Osteoblast (primary cell): Measurements from ENCODE around the gene KCTD16. TPM values are rescaled to one million over a fixed set of nuclear protein-coding genes. Genes with fewer than 3 reads are reported as not detected.

Experiments
- DNase-seq: peaks from one replicate; pipeline ENCODE4 v3.0.0; 2011; ENCODE audit warnings: low spot score, mixed read lengths; ENCODE audit not compliant: insufficient read length; ENCODE audit errors: missing footprints
- H2AFZ ChIP-seq: 2 replicates; pipeline ENCODE4 v1.6.0; 2011; ENCODE audit warnings: mild to moderate bottlenecking, low read length
- H3K27ac ChIP-seq: 2 replicates; pipeline ENCODE4 v1.5.1; 2011; ENCODE audit warnings: mild to moderate bottlenecking, low read depth, low read length, moderate library complexity
- H3K27me3 ChIP-seq: 2 replicates; pipeline ENCODE4 v1.6.0; 2012; ENCODE audit warnings: mild to moderate bottlenecking, control low read depth, inconsistent platforms, low read length, moderate library complexity; ENCODE audit not compliant: insufficient read depth
- H3K36me3 ChIP-seq: 2 replicates; pipeline ENCODE4 v1.5.1; 2011; ENCODE audit warnings: mild to moderate bottlenecking, low read length, control low read depth, moderate library complexity; ENCODE audit not compliant: insufficient read depth
- H3K4me1 ChIP-seq: 2 replicates; pipeline ENCODE4 v1.5.1; 2011; ENCODE audit warnings: mild to moderate bottlenecking, low read length, control low read depth, moderate library complexity; ENCODE audit not compliant: insufficient read depth
- H3K4me2 ChIP-seq: 2 replicates; pipeline ENCODE4 v1.6.0; 2011; ENCODE audit warnings: mild to moderate bottlenecking, low read length; ENCODE audit not compliant: insufficient read depth
- H3K4me3 ChIP-seq: fragments of 200-600 bp; sonication (generic); 3 replicates; pipeline ENCODE4 v1.5.1; 2012; ENCODE audit warnings: mild to moderate bottlenecking, low read length, inconsistent platforms; ENCODE audit not compliant: insufficient read depth
- H3K79me2 ChIP-seq: 2 replicates; pipeline ENCODE4 v1.6.0; 2012; ENCODE audit warnings: mild to moderate bottlenecking, low read length, control low read depth, inconsistent platforms; ENCODE audit not compliant: insufficient read depth
- H3K9me3 ChIP-seq: 2 replicates; pipeline ENCODE4 v1.5.1; 2011; ENCODE audit warnings: low read depth, low read length, control low read depth
- H4K20me1 ChIP-seq: 2 replicates; pipeline ENCODE4 v1.6.0; 2012; ENCODE audit warnings: mild to moderate bottlenecking, low read length, control low read depth; ENCODE audit not compliant: insufficient read depth
- CTCF ChIP-seq: IDR thresholded peaks from 2 replicates; pipeline ENCODE4 v1.5.1; 2011; ENCODE audit warnings: mild to moderate bottlenecking, low read depth, low read length, moderate library complexity; ENCODE audit errors: extremely low read depth
- total RNA-seq: library from RNA; depleted of rRNA; stranded (reverse); fragments of >200 nt; gene quantifications from 2 replicates; pipeline ENCODE4 v1.2.3, GENCODE V29; 2012

Gene KCTD16
- total RNA-seq, 1 donor, result 3.6 TPM

DNA sequence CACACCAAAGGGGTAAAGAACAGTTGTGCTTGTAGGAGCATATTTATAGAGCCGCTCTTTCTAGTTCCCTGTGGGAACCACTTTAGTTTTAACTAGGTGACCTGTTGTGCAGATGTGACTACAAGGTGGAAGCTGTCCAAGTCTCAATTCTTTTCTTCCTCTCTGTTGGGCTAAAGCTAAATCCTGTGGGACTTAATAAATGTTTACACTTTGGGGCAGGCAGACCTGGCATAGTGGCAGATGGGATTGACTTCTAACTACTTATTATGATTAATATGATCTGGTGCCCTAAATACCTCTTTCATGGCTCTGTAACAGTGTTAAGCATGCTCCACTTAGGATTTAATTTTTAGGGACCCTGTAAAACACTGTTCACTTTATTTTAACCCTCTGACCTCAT lies 265.3 kb downstream of the KCTD16 start:
- H3K36me3 ChIP-seq, result no peaks in the 10 kb centered on the region
- H4K20me1 ChIP-seq, result no peaks in the 10 kb centered on the region
- no peak overlapping the region for H2AFZ ChIP-seq
- H3K4me3 ChIP-seq, result no peak overlapping the region
- no peak for TF ChIP-seq CTCF
- no peaks in the 10 kb centered on the region for H3K79me2 ChIP-seq
- H3K4me1 ChIP-seq, result no peaks in the 10 kb centered on the region
- no peaks in the 10 kb centered on the region for H3K9me3 ChIP-seq
- DNase-seq, result no peak
- H3K27me3 ChIP-seq, result no peaks in the 10 kb centered on the region
- H3K27ac ChIP-seq, result no peak overlapping the region
- H3K4me2 ChIP-seq, result no peak overlapping the region

DNA sequence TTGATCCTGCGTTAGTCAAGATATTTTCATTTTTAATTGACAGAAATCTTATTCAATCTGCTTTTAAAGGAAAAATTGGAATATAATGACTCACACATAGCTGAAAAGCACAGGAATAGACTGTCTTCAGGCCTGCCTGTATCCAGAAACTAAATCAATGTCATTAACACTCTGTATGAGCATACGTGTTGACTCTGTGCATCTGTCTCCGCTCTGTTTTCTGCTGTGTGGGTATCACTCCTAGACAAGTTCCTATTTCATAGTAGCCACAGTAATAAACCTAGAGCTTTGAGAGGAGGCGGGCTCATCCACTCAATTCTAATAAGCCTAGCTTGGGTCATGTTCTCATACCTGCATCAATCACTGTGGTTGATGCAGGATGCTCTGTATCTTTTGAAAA lies 267.6 kb downstream of the KCTD16 start:
- no peak overlapping the region for H3K4me3 ChIP-seq
- H3K9me3 ChIP-seq, result no peaks in the 10 kb centered on the region
- TF ChIP-seq CTCF, result no peak
- no peak for DNase-seq
- no peaks in the 10 kb centered on the region for H3K27me3 ChIP-seq
- no peaks in the 10 kb centered on the region for H3K79me2 ChIP-seq
- H3K27ac ChIP-seq, result no peak overlapping the region
- H3K4me2 ChIP-seq, result no peak overlapping the region
- H4K20me1 ChIP-seq, result no peaks in the 10 kb centered on the region
- H2AFZ ChIP-seq, result no peak overlapping the region
- H3K4me1 ChIP-seq, result no peaks in the 10 kb centered on the region
- no peaks in the 10 kb centered on the region for H3K36me3 ChIP-seq

- H3K4me3 ChIP-seq, result no peak overlapping the region
- H3K4me1 ChIP-seq, result no peaks in the 10 kb centered on the region
- TF ChIP-seq CTCF, result no peak
- H3K27ac ChIP-seq, result no peak overlapping the region
- no peaks in the 10 kb centered on the region for H4K20me1 ChIP-seq
- H2AFZ ChIP-seq, result no peak overlapping the region
- no peak overlapping the region for H3K4me2 ChIP-seq
- H3K27me3 ChIP-seq, result no peaks in the 10 kb centered on the region
- H3K79me2 ChIP-seq, result no peaks in the 10 kb centered on the region
- DNase-seq, result no peak
- H3K36me3 ChIP-seq, result no peaks in the 10 kb centered on the region
- H3K9me3 ChIP-seq, result no peaks in the 10 kb centered on the region
Observed at GRCh38 chr5:144448457-144448856, 277.8 kb downstream of the KCTD16 start.

DNA sequence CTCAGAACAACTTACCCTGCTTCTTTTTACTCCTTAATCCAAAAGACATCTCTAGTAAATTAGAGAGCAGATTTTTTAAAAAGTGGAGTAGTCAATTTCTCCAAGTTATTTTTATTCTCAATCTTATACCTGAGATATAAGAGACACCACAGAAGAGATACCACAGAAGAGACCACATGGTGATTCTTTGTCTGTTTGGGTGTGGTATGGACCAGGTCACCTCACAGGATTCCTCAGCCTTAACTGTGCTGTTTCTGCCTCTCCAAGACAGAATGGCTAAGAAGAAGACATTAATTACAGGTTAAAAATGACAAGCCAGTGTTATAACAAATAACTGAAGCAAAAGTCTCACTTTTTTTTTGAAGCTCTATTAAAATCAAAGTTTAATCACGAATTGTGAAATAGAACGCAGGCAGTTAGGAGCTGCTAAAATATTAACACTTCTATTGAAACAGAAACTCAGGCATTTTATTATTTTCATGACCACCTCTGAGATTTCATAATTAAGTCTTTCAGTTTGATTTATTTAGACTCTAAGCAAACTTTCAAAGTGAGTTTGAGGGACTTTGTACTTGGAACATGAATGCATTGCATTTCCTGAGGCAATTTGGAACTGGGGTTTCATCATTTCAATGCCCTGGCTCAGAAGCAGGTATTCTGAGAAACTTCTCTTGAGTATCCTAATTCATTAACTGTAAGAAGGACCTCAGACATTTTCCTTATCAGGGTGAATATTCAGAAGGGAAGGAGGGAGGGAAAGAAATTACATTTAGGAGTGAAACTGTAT lies 280.7 kb downstream of the KCTD16 start:
- Histone ChIP-seq H3K79me2 (no peaks in the 10 kb centered on the region), H3K4me3 (no peak overlapping the region), H3K9me3 (no peaks in the 10 kb centered on the region), H3K4me2 (no peak overlapping the region), H3K4me1 (no peaks in the 10 kb centered on the region), H3K27me3 (no peaks in the 10 kb centered on the region), H3K36me3 (no peaks in the 10 kb centered on the region), H4K20me1 (no peaks in the 10 kb centered on the region), H2AFZ (no peak overlapping the region), H3K27ac (no peak overlapping the region)
- no peak for DNase-seq
- TF ChIP-seq CTCF, result no peak
